Activated naive CD4-positive, alpha-beta T cell treated with Interleukin-2 at 50 U/mL for 16 hours (primary cell): ENCODE results near the gene STX12.
"Not testable (repeated sequence)": the region's sequence is repeated elsewhere in the genome, so short reads cannot be mapped to it uniquely, and the experiment has no call there.

Experiments
- DNase-seq: peaks from one replicate; pipeline ENCODE4 v3.0.0-alpha.2; 2020

The STX12 gene

DNA sequence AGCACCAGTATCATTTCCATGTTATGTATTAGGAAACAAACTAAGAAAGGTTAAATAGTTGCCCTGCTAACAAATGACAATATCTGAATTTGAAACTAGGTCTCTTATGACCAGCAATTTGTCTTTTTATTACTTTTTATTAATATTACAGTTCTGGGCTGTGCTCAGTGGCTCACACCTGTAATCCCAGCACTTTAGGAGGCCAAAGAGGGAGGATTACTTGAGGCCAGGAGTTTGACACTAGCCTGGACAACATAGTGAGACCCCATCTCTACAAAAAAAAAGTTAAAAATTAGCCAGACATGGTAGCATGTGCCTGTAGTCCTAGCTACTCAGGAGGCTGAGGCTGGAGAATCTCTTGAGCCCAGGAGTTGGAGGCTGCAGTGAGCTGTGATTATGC lies 3.3 kb downstream of the STX12 start:
- not testable (repeated sequence) for DNase-seq

DNA sequence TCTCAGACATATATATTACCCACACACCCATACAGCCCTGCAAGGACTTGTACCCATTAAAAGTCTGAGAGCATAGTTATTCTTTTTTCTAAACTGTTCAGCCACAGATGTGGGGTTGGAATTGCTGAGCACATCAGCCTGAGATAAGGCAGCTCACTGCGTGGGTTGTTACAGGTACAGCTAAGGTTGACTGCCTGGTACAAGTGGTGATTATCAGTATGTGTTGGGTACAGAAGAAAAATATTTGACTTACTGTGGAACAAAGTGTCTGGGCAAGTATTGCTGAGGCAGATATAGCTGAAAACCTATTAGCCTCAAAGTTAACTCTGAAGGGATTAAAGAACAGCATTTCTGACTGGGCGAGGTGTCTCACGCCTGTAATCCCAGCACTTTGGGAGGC lies 5.0 kb downstream of the STX12 start:
- no peak for DNase-seq

DNA sequence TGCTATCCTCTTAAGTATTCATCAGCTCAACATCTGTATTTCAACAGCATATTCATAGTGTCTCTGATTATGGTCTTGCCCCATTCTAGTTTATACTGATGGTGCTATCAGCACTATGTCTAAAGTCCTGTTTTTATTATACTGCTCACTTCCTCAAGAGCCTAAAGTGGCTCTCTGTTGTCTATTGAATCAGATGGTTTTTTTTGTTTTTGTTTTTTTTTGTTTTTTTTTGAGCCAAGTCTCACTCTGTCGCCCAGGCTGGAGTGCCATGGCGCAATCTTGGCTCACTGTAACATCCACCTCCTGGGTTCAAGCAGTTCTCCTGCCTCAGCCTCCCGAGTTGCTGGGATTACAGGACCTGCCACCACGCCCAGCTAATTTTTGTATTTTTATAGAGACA lies 6.1 kb downstream of the STX12 start:
- DNase-seq: no peak

DNA sequence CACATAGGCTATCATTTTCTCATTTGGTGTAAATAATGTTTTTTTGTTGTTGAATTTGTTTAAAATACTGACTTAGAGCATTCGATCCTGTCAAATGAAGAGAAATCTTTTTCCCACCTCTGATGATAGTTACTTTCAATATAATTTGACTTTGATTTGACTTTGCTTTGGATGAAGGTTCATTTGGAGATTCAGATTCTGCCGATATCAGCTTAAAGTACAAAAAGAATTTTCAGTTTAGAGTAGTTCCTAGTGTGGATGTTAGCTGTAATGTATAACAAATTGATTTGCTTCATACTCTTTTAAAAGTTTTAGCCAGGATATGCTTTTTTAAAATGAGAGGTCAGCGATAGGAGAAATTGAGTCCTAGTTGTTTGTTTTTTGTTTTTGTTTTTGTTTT lies 9.9 kb downstream of the STX12 start:
- DNase-seq: no peak

DNA sequence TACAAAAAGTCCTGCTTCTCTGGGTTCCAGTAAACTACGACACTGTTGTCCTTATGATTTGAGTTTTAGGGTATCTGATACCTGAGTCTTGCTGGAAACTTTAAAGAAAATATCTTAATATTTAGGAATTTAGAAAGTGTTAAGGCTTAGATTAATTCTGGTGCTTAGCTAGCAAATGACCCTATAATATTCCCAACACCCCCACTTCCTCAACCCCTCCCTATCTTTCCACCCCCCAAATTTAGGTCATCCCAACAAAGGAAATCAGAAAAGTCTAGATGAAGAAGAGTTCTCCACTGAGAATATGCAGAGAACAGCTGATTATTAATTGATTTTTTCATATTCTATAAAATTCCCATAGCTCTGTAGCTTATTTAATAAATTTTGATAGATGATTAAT lies 11.7 kb downstream of the STX12 start:
- DNase-seq: no peak

DNA sequence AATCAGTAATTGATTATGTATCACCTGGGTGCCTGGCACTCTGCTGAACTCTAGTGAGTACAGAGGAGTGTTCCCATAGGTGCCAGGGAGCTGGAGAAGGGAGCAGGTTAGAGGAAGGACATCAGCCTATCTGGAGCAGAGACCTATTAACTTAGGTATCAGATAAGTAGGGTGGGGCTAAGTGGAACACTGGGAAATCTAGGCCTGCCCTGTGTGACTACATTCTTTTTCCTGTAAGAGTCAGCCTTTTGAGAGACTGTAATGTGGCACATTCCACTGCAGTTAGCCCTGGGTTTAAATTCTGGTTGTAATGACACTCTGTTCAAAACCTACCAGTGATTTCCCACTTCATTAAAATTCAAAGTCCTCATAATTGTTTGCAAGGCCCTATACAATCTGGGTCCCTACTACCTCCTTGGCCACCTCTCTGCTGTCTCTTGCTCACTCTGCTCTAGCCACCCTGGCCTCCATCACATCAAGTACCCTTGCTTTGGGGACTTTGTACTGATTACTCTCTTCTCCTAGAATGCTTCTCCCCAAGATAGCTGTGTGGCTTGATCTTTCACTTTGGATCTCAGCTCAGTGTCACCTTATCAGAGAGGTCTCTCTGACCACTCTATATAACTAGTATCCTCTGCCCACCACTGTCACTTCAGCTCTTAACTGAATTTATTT lies 12.9 kb downstream of the STX12 start:
- DNase-seq: no peak

DNA sequence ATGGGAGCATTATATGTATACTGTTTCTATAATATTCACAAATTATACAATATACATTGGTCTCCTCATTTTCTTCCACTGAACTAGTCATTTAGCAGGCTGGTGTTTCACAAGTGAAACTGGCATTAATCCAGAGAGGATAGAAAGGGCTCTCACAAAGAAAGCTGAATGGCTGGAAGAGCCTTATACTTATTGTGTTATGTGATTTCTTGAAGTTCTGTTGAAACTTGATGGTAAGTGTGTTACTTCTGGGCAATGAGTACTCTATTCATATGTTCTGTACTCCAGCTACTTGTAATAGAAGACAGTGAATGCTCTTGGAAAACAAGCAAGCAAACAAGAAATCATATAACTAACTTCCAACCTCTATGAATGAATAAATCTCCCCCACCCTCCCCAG lies 14.9 kb downstream of the STX12 start:
- no peak for DNase-seq

DNA sequence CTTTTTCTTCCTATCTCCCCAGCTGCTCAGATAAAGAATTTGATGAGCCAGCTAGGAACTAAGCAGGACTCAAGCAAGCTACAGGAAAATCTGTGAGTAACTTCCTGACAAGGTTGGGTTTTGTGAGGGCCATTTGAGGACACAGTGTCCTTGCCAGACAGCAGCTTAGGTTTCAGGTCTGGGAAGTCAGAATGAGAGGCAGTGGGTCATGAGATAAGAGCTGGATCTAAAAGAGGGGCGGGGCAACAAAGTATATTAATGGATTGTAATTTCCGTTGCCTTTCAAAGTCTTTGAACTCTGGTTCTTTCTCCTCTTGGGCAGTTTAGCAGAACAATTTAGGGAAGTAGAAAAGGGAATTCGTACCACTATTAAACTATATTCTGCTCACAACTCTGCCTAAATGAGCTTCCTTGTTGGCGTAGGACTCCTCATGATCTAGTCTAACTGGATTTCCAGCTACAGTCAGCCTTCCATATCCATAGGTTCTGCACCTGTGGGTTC lies 16.6 kb downstream of the STX12 start:
- no peak for DNase-seq

DNA sequence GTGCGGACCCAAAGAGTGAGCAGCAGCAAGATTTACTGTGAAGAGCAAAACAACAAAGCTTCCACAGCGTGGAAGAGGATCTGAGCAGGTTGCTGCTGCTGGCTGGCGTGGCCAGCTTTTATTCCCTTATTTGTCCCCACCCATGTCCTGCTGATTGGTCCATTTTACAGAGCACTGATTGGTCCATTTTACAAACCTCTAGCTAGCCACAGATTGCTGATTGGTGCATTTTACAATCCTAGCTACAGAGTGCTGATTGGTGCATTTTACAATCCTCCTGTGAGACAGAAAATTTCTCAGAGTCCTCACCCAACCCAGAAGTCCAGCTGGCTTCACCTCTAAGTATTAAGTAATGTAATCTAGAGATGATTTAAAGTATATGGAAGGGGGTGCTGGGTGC lies 17.3 kb downstream of the STX12 start:
- DNase-seq: not testable (repeated sequence)

DNA sequence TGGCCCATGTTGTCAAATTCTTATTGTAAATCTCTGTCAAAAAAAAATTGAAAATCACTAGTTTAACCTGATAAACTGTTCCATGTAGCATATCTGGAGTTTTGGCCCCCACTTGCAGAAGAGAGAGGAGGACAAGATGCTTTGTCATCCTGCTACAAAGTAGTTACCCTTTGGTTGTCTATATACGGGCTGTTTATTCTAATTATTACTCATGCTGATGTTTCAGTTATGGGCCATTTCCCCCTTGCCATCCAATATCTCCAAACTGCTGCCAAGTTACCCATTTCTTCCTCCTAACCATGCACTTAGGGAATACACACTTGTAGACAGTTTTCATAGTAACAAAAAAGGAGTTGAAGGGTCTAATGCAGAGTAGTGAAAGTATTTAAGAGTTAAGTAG lies 22.6 kb downstream of the STX12 start:
- no peak for DNase-seq

DNA sequence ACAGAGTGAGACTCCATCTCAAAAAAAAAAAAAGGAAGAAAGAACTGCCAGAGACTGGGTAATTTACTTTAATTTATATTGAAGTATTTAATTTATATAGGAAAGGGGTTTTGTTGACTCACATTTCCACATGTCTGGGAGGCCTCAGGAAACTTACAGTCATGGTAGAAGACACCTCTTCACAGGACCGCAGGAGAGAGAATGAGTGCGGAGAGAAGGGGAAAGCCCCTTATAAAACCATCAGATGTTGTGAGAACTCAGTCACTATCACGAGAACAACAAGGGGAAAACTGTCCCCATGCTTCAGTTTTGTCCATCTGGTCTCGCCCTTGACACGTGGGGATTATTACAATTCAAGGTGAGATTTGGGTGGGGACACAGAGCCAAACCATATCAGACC lies 31.8 kb downstream of the STX12 start:
- DNase-seq: peak; percentile 20

DNA sequence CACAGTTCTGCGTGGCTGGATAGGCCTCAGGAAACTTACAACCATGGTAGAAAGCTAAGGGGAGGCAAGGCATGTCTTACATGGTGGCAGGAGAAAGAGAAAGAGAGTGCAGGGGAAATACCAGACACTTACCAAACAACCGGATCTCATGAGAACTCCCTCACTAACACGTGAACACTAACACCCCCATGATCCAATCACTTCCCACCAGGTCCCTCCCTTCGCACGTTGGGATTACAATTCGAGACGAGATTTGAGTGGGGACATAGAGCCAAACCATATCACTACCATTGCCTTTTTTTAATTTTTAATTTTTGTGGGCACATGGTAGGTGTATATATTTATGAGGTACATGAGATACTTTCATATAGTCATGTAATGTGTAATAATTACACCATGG lies 33.7 kb downstream of the STX12 start:
- no peak for DNase-seq

DNA sequence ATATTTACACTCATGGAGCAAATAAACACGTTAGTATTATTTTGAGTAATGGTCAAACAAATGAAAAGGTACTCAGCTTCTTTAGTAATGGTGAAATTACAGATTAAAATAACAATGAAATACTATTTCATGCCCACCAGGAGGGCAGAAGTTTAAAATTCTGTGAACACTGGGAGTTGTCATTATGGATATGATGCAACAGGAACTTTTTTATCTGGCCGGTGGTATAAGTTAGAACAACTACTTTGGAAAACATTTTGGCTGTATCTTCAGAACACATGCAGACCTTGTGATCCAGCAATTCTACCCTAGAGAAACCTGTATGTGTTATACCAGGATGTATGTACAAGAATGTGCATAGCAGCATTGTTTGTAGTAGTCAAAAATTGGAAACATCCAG lies 34.4 kb downstream of the STX12 start:
- no peak for DNase-seq

DNA sequence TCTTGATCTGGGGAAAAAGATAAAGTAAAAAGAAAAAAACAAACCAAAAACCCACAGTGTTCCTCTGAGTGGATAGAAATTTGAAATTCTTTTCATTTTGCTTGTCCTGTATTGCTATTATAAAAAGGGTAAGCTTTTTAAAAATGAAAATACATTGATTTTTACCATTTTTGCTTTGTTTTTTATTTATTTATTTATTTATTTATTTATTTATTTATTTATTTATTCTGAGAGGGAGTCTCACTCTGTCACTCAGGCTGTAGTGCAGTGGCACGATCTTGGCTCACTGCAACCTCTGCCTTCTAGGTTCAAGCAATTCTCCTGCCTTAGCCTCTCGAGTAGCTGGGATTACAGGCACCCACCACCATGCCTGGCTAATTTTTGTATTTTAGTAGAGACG lies 35.1 kb downstream of the STX12 start:
- DNase-seq: not testable (repeated sequence)

DNA sequence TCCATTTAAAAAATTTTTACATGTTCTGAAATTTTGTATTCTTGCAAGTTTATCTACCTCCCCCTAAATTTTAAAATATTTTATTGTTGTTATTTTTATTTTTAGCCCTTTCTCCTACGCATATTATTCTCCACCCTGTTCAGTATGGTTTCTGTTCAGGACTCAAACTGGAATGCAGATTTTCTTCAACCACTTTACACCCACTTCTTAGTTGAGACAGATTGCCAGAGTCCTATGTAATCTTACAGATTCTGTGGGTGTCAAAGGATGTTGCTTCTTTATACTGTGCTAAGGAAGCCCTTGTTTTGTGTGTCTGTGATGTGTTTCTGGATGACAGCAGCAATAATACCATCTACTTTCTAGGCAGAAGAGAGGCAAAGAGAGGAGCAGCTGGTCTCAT lies 36.9 kb downstream of the STX12 start:
- DNase-seq: no peak

DNA sequence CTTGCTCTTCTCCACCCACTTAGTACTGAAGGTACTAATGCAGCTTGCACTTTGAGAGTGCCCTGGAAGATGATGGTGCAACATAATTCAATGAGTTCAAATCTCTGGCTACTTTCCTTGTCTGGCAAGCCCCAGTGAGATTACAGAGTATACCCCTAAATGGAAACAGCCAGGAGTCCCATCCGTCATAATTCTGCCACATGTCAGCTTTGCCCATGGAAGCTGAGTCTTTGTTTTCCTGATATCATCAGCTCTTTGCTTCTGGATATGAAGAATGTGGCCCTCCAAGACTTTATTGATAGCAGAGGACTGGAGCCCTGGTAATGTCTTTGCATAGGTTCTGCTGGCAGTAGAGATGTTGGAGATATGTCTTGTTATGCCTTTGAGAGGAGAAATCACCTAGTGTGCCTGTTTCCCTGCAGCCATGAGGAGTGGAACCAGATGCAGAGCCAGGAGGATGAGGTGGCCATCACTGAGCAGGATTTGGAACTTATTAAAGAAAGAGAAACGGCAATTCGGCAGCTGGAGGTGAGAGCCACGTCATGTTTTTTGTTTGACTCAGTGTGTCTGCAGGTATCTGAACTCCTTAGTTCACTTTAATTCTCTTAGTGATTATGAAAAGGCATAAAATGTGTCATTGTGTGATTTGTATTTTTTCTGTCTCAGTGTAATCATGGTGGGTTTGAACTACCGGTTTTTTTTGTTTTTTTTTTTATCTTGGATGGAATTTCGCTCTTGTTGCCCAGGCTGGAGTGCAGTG lies 38.9 kb downstream of the STX12 start:
- no peak for DNase-seq

DNA sequence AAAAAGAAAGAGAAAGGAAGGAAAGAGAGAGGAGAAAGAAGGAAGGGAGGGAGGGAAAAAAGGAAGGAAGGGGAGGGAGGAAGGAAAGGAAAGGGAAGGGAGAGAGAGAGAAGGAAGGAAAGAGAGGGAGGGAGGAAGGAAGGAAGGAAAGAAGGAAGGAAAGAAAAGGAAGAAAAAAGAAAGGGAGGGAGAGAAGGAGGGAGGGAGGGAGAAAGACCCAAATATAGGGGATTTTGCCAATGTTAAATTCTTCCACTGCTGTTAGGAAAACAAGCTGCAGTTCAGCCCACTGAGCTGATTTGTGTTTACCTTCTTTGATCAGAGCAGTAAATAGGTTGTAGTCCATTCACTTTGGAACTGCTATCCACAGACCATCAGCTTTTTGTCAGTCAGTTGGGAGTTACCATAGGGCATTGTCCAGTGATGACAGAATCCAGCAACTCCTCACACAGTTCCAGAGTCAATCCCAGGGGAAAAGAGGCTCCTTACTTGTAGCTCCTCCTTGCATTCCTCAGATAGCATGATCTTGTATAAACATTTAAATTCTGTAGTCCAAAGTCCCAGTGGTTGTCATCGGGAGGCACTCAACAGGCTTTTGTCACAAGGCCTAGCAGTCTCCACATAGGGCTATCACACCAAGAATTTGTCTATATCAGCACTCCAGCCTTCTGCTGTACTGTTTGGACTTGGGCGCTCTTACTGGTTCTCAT lies 44.1 kb downstream of the STX12 start:
- no peak for DNase-seq

DNA sequence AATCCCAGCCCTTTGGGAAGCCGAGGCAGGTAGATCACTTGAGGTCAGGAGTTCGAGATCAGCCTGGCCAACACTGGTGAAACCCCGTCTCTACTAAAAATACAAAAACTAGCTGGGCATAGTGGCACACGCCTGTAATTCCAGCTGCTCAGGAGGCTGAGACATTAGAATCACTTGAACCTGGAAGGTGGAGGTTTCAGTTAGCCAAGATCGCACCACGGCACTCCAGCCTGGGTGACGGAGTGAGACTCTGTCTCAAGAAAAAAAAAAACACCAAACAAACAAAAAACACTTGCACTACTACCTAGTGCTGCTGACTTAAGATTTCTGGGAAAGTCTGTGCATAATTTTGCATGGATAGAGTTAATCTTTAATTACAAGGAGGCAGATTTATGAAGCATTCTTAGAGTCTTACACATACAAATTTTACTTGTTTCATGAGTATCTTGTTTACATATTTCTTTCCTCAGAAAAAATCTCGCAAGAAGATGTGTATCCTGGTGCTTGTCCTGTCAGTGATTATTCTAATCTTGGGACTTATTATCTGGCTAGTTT lies 48.8 kb downstream of the STX12 start:
- DNase-seq: no peak

DNA sequence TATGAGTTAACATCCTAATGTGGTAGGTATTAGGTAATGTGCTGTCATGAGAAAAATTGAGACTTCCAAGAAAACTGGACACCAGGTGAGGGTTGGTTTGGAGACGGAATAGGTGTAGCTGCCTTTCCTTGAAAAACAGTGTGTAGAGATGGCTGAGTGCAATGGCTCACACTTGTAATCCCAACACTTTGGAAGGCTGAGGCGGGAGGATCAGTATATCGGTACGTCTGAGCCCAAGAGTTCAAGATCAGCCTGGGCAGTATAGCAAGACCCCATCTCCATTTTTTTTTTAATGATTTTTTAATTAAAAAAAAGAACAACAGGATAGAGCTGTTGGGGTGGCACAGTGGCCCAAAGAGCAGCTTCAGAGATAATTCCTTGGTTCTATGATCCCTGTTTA lies 50.8 kb downstream of the STX12 start:
- DNase-seq: no peak

DNA sequence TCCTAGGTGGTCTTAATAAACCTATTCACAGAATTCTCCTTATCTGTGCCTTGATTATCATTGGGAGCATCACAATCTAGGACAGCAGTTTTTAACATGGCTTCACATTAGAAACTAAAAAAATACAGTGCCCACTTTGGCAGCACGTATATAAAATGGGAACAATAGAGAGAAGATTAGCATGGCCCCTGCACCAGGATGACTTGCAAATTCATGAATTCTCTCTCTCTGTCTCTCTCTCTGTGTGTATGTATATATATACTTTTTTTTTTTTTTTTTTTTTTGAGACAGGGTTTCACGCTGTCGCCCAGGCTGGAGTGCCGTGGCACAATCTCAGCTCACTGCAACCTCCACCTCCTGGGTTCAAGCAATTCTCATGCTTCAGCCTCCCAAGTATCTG lies 51.4 kb downstream of the STX12 start:
- no peak for DNase-seq

DNA sequence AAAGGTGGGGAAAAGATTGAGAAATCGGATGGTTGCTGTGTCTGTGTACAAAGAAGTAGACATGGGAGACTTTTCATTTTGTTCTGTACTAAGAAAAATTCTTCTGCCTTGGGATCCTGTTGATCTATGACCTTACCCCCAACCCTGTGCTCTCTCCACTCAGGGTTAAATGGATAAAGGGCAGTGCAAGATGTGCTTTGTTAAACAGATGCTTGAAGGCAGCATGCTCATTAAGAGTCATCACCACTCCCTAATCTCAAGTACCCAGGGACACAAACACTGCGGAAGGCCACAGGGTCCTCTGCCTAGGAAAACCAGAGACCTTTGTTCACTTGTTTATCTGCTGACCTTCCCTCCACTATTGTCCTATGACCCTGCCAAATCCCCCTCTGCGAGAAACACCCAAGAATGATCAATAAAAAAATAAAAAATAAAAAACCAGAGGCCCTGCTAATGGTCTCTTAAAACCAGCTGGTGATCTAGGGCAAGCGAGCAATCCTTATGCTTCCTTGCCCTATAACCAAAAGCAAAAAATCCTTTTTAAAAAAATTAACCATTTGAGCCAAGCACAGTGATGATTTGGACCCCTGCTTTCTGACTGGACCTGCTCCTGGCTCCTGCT lies 56.4 kb downstream of the STX12 start:
- not testable (repeated sequence) for DNase-seq

DNA sequence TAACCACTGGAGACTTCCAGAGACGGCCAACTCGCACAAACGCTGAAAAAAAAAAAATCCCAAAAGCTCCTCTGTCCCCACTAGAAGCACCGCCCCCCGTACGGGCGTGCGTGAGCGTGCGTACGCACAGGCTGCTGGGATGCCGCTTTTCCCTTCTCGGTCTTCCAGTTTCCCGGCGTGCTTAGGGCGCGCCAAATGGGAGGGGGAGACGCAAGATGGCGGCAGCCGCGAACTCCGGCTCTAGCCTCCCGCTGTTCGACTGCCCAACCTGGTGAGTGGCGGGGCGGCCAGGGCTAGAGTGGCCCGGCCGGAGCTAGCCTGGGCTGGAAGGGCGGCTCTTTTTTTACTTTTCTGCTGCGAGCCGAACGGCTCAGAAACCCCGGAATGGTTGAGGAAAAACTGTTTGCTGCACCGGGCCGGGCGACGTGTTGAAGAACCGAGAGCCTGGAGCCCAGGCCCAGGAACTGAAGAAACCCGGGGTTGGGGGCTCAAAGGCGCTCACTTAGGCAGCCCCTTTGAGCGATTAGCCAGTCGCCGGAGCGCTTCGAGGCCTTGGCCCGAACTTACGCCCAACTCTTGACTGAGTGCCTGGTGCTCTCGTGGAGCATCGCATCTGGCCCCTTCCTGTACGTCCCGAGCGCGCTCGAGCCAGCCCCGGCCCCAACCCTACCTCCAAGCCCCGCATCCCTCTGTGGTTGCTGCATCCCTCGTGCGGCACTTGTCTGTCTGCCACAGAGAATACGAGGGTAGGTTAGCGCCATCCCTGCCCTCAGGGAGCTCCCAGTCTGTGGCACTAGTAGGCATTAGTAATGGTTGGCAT lies 57.8 kb downstream of the STX12 start, which contains the start of gene PPP1R8:
Gene PPP1R8 (plus strand): TSS at position 162 of the 820 bp plus-strand sequence. CDS start 54 bp downstream, at position 216.
- peak; percentile 92 for DNase-seq
